ENCODE data around the gene ARHGAP12.

The ARHGAP12 gene

GRCh38 chr10:31759799-31760626, 168.6 kb downstream of the ARHGAP12 start:
- peak; percentile 94 for DNase-seq

GRCh38 chr10:31759124-31759798, 169.4 kb downstream of the ARHGAP12 start:
- DNase-seq = peak; percentile 12

DNA sequence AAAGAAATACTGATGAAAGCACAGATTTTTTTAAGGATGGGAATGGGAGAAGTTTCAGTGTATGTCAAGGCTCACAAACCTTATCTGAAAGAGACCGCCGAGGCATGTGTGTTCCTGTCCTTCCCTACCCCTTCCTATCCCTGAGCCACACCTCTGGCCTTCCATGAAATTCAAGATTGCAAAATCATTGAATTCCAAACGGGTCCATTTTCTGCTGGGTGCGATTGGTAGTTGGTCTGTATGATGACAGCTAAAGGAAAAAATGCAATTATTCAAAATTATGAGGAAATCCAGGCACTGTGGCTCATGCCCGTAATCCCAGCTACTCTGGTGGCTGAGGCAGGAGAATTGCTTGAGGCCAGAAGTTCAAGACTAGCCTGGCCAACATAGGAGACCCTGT, 170.1 kb downstream of the ARHGAP12 start:
- no peak for DNase-seq

- no peak for DNase-seq
These were observed 170.8 kb downstream of the ARHGAP12 start for GRCh38 chr10:31757831-31758230.

GRCh38 chr10:31757386-31757791, 171.2 kb downstream of the ARHGAP12 start:
- DNase-seq = no peak

GRCh38 chr10:31756729-31757110, 171.9 kb downstream of the ARHGAP12 start:
- no peak for DNase-seq

DNA sequence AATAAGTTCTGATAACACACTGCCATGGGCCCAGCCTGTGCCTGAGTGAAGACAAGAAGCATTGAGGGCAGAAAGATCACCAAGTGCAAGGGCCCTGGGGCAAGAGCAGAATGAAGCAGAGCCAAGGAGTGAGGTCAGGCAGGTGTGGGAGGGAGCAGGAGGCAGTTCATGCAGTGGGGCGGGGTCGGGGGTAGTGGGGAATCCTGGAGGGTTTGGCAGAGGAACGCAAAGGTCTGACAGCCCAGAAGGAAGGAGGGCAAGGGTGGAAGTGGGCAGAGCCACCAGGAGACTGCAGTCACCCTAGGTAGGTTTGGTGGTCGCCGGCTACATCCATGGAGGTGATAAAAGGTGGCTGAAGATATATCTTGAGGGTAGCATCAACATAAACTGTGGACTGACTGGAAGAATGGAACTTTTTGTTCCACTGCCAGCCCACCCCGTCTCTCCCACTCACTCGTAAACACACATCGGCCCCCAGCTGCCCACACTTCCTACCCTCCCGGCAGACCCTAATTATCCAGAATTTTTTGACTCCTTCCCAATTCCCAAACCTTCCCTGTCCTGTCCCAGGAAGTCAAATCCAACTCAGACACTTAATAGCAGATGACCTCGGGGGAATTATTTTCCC, 172.4 kb downstream of the ARHGAP12 start:
- DNase-seq = no peak
